Left lung (tissue), 10 donors: ENCODE data around the gene CELSR3. TPM values are rescaled to one million over a fixed set of nuclear protein-coding genes. Genes with fewer than 3 reads are reported as not detected.

ENCODE experiments used
- ATAC-seq: fragments of 200-7000 bp; cut with Tn5 transposase; one replicate; pipeline ENCODE4 v1.9.1; 2020; ENCODE audit warnings: moderate library complexity
- DNase-seq, 4 donors: peaks; one replicate each; pipeline ENCODE4 v3.0.0-alpha.2; 2013 to 2020
- H3K27ac ChIP-seq, 2 donors: fragments of 200-600 bp; sonication (generic) in 1 of 2; one replicate each; pipeline versions ENCODE4 v1.5.0 to v1.8.0; 2020 to 2021
- H3K27me3 ChIP-seq, 2 donors: fragments of 200-600 bp; sonication (generic) in 1 of 2; one replicate each; pipeline versions ENCODE4 v1.5.0 to v1.8.0; 2020 to 2021
- H3K36me3 ChIP-seq, 2 donors: fragments of 200-600 bp; sonication (generic) in 1 of 2; one replicate each; pipeline versions ENCODE4 v1.5.0 to v1.8.0; 2020 to 2021
- H3K4me1 ChIP-seq, 2 donors: fragments of 200-600 bp; one replicate each; pipeline ENCODE4 v1.8.0; 2021
- H3K4me3 ChIP-seq, 2 donors: fragments of 200-600 bp; sonication (generic) in 1 of 2; one replicate each; pipeline versions ENCODE4 v1.5.0 to v1.8.0; 2020 to 2021; ENCODE audit warnings: mild to moderate bottlenecking in 1 of 2
- H3K9me3 ChIP-seq, 2 donors: fragments of 200-600 bp; sonication (generic) in 1 of 2; one replicate each; pipeline versions ENCODE4 v1.5.0 to v1.8.0; 2020 to 2021
- CTCF ChIP-seq, 2 donors: fragments of 200-600 bp; sonication (generic) in 1 of 2; IDR thresholded peaks; one replicate each; pipeline versions ENCODE4 v1.5.0 to v1.8.0; 2021; ENCODE audit warnings: antibody characterized with exemption in 2 of 2
- intact Hi-C, 2 donors: fragments of 100-400 bp; cut with DNase I; formaldehyde crosslinking; loops; one replicate each; pipeline versions ENCODE4 v1.11.2 to v1.14.2; 2022
- polyA plus RNA-seq, 6 donors: library from polyadenylated mRNA; unstranded; fragments of 120-200 nt; gene quantifications; one replicate each; pipeline ENCODE4 v1.2.1, GENCODE V29; 2013; ENCODE audit not compliant: insufficient read length in 6 of 6
- total RNA-seq, 2 donors: library from RNA; stranded (reverse); fragmentation: NEBNext Ultra II Directional; extraction: Animal tissue kit (Norgen Biotek cat#: 25700); gene quantifications; one replicate each; pipeline ENCODE4 v1.2.1, GENCODE V29; 2021
- donor health status: DM: no; HTN: yes; CAD: no.
- donor health status: DM: no; HTN: no; CAD: no.

CELSR3 gene
- total and polyA plus RNA-seq, 8 donors, result 0.79 to 1.7 (median 0.94) TPM

- Histone ChIP-seq H3K27ac (peak overlapping the region; percentile 61 to 62), H3K4me3 (no peak overlapping the region), H3K27me3 (no peaks in the 10 kb centered on the region), H3K9me3 (no peaks in the 10 kb centered on the region), H3K36me3 (peaks cover 5 to 79% of the 10 kb centered on the region in 2 donors), H3K4me1 (peaks cover 14 to 25% of the 10 kb centered on the region in 2 donors)
- no peak for ATAC-seq
- intact Hi-C loops, result no loop called here
- TF ChIP-seq CTCF (IDR thresholded peaks at IDR 0.05), result no peak
- no peak for DNase-seq
Observed at GRCh38 chr3:48693826-48694225, 31.1 kb upstream of the CELSR3 start.

- H3K27me3 ChIP-seq, result no peaks in the 10 kb centered on the region
- peaks cover 14 to 25% of the 10 kb centered on the region in 2 donors for H3K4me1 ChIP-seq
- peak overlapping the region in 1 of 2 donors; percentile 23 for H3K27ac ChIP-seq
- H3K4me3 ChIP-seq, result no peak overlapping the region
- peaks cover 5 to 80% of the 10 kb centered on the region in 2 donors for H3K36me3 ChIP-seq
- no peaks in the 10 kb centered on the region for H3K9me3 ChIP-seq
- no peak for TF ChIP-seq CTCF (IDR thresholded peaks at IDR 0.05)
- no peak for ATAC-seq
- DNase-seq, result no peak
- intact Hi-C loops, result no loop called here
Observed at GRCh38 chr3:48692551-48692950, 29.9 kb upstream of the CELSR3 start.

- H3K27ac ChIP-seq, result no peak overlapping the region
- no peaks in the 10 kb centered on the region for H3K9me3 ChIP-seq
- H3K36me3 ChIP-seq, result peaks cover 5 to 86% of the 10 kb centered on the region in 2 donors
- H3K4me3 ChIP-seq, result no peak overlapping the region
- H3K27me3 ChIP-seq, result no peaks in the 10 kb centered on the region
- H3K4me1 ChIP-seq, result peaks cover 14 to 29% of the 10 kb centered on the region in 2 donors
- intact Hi-C loops, result no loop called here
- DNase-seq, result no peak
- no peak for TF ChIP-seq CTCF (IDR thresholded peaks at IDR 0.05)
- ATAC-seq, result no peak
Observed at GRCh38 chr3:48690846-48691458, 28.3 kb upstream of the CELSR3 start.

- H3K4me1 ChIP-seq, result peaks cover 7 to 25% of the 10 kb centered on the region in 2 donors
- DNase-seq (no peak), ATAC-seq (no peak)
- H3K4me3 ChIP-seq, result no peak overlapping the region
- peaks cover 5 to 74% of the 10 kb centered on the region in 2 donors for H3K36me3 ChIP-seq
- no peak for TF ChIP-seq CTCF (IDR thresholded peaks at IDR 0.05)
- no peaks in the 10 kb centered on the region for H3K27me3 ChIP-seq
- no peak overlapping the region for H3K27ac ChIP-seq
- intact Hi-C loops, result no loop called here
- H3K9me3 ChIP-seq, result no peaks in the 10 kb centered on the region
Observed at GRCh38 chr3:48689384-48689783, 26.7 kb upstream of the CELSR3 start.

- H3K4me1 ChIP-seq, result peaks cover 8 to 25% of the 10 kb centered on the region in 2 donors
- H3K27me3 ChIP-seq, result no peaks in the 10 kb centered on the region
- ATAC-seq (no peak), DNase-seq (no peak)
- H3K36me3 ChIP-seq, result peaks cover 3 to 67% of the 10 kb centered on the region in 2 donors
- no peak for TF ChIP-seq CTCF (IDR thresholded peaks at IDR 0.05)
- intact Hi-C loops, result no loop called here
- H3K27ac ChIP-seq, result no peak overlapping the region
- H3K9me3 ChIP-seq, result no peaks in the 10 kb centered on the region
- H3K4me3 ChIP-seq, result no peak overlapping the region
Observed at GRCh38 chr3:48688737-48689075, 26.0 kb upstream of the CELSR3 start.
